MM.1S (cell line): Measurements from ENCODE around the gene P4HA3.

Experiments
- DNase-seq: peaks from one replicate; pipeline ENCODE4 v3.0.0-alpha.2; 2015
- H2AFZ ChIP-seq: fragments of 300-600 bp; sonication (generic); 2 replicates; pipeline ENCODE4 v1.6.0; 2016; ENCODE audit warnings: antibody characterized with exemption, low read length
- H3F3A ChIP-seq: fragments of 300-600 bp; sonication (generic); 2 replicates; pipeline ENCODE4 v1.6.1; 2016; ENCODE audit warnings: mild to moderate bottlenecking, antibody characterized with exemption, low read length, moderate library complexity, mixed read lengths; ENCODE audit not compliant: insufficient read depth
- H3K27ac ChIP-seq: fragments of 300-600 bp; sonication (generic); 2 replicates; pipeline ENCODE4 v1.5.1; 2016; ENCODE audit warnings: mild to moderate bottlenecking, low read length
- H3K27me3 ChIP-seq: fragments of 300-600 bp; sonication (generic); replicated peaks from 2 replicates; pipeline ENCODE4 v1.6.0; 2016; ENCODE audit warnings: low read length; ENCODE audit not compliant: insufficient read depth
- H3K36me3 ChIP-seq: fragments of 300-600 bp; sonication (generic); replicated peaks from 2 replicates; pipeline ENCODE4 v1.6.1; 2016; ENCODE audit warnings: mild to moderate bottlenecking, low read length, mixed read lengths; ENCODE audit not compliant: insufficient read depth
- H3K4me1 ChIP-seq: fragments of 300-600 bp; sonication (generic); 2 replicates; pipeline ENCODE4 v1.6.1; 2016; ENCODE audit warnings: low read length, mixed read lengths
- H3K4me2 ChIP-seq: fragments of 300-600 bp; sonication (generic); 2 replicates; pipeline ENCODE4 v1.6.0; 2016; ENCODE audit warnings: low read depth, low read length
- H3K4me3 ChIP-seq: fragments of 300-600 bp; sonication (generic); 2 replicates; pipeline ENCODE4 v1.5.1; 2016; ENCODE audit warnings: low read length, mixed read lengths
- H3K79me2 ChIP-seq: fragments of 300-600 bp; sonication (generic); 2 replicates; pipeline ENCODE4 v1.6.1; 2016; ENCODE audit warnings: mixed run types, low read length, mixed read lengths
- H3K9ac ChIP-seq: fragments of 300-600 bp; sonication (generic); 2 replicates; pipeline ENCODE4 v1.6.1; 2016; ENCODE audit warnings: low read length, mixed read lengths
- H3K9me2 ChIP-seq: fragments of 300-600 bp; sonication (generic); replicated peaks from 2 replicates; pipeline ENCODE4 v1.6.1; 2016; ENCODE audit warnings: mild to moderate bottlenecking, low read length, mixed read lengths; ENCODE audit not compliant: insufficient read depth
- H3K9me3 ChIP-seq: fragments of 300-600 bp; sonication (generic); replicated peaks from 2 replicates; pipeline ENCODE4 v1.6.1; 2016; ENCODE audit warnings: mild to moderate bottlenecking, low read length, mixed read lengths; ENCODE audit not compliant: insufficient read depth
- H4K20me1 ChIP-seq: fragments of 300-600 bp; sonication (generic); 2 replicates; pipeline ENCODE4 v1.6.1; 2016; ENCODE audit warnings: mild to moderate bottlenecking, low read length, moderate library complexity, mixed read lengths; ENCODE audit not compliant: insufficient read depth
- EZH2 ChIP-seq: fragments of 300-600 bp; sonication (generic); optimal IDR thresholded peaks from 2 replicates; pipeline ENCODE3; 2017; ENCODE audit warnings: low read depth, mild to moderate bottlenecking, antibody characterized with exemption, low read length, mixed read lengths
- EZH2phosphoT487 ChIP-seq: fragments of 300-600 bp; sonication (generic); IDR thresholded peaks from 2 replicates; pipeline ENCODE4 v1.6.1; 2018; ENCODE audit warnings: antibody characterized with exemption, low read length
- TF ChIP-seq, protein P1 (sequence below): fragments of 300-600 bp; sonication (generic); IDR thresholded peaks from 2 replicates; pipeline ENCODE4 v1.5.1; 2016; ENCODE audit warnings: antibody characterized with exemption, low read length, mixed read lengths

Gene P4HA3

DNA sequence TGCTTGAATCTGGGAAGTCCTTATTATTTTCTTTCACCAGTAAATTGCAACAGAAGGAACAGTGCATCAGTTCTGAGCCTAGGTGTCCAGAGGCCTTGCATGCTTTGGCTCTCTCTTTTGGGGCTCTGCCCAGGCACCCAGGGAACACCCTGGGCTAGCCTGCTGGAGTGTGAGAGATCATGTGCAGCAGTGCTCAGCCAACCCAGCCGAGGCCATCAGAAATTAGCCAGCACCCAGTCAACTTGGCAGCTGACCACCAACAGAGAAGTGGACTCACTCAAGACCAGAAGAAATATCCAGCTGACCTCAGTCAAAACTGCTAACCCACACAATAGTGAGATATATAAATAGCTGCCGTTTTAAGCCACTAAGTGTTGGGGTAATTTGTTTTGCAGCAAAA lies 11.2 kb upstream of the P4HA3 start:
- no peak overlapping the region for H3K27ac ChIP-seq
- no peak for TF ChIP-seq EZH2phosphoT487
- TF ChIP-seq, protein P1, sequence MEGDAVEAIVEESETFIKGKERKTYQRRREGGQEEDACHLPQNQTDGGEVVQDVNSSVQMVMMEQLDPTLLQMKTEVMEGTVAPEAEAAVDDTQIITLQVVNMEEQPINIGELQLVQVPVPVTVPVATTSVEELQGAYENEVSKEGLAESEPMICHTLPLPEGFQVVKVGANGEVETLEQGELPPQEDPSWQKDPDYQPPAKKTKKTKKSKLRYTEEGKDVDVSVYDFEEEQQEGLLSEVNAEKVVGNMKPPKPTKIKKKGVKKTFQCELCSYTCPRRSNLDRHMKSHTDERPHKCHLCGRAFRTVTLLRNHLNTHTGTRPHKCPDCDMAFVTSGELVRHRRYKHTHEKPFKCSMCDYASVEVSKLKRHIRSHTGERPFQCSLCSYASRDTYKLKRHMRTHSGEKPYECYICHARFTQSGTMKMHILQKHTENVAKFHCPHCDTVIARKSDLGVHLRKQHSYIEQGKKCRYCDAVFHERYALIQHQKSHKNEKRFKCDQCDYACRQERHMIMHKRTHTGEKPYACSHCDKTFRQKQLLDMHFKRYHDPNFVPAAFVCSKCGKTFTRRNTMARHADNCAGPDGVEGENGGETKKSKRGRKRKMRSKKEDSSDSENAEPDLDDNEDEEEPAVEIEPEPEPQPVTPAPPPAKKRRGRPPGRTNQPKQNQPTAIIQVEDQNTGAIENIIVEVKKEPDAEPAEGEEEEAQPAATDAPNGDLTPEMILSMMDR, result no peak
- TF ChIP-seq EZH2, result no peak
- no peak for DNase-seq
- no peak overlapping the region for H3K4me2 ChIP-seq
- H3K79me2 ChIP-seq, result no peaks in the 10 kb centered on the region
- H3K9me3 ChIP-seq, result no peaks in the 10 kb centered on the region
- H3K4me3 ChIP-seq, result no peak overlapping the region
- H3K27me3 ChIP-seq, result no peaks in the 10 kb centered on the region
- H4K20me1 ChIP-seq, result no peaks in the 10 kb centered on the region
- no peaks in the 10 kb centered on the region for H3K36me3 ChIP-seq
- no peaks in the 10 kb centered on the region for H3K9me2 ChIP-seq
- no peaks in the 10 kb centered on the region for H3F3A ChIP-seq
- H3K9ac ChIP-seq, result no peak overlapping the region
- H2AFZ ChIP-seq, result no peak overlapping the region
- H3K4me1 ChIP-seq, result no peaks in the 10 kb centered on the region

DNA sequence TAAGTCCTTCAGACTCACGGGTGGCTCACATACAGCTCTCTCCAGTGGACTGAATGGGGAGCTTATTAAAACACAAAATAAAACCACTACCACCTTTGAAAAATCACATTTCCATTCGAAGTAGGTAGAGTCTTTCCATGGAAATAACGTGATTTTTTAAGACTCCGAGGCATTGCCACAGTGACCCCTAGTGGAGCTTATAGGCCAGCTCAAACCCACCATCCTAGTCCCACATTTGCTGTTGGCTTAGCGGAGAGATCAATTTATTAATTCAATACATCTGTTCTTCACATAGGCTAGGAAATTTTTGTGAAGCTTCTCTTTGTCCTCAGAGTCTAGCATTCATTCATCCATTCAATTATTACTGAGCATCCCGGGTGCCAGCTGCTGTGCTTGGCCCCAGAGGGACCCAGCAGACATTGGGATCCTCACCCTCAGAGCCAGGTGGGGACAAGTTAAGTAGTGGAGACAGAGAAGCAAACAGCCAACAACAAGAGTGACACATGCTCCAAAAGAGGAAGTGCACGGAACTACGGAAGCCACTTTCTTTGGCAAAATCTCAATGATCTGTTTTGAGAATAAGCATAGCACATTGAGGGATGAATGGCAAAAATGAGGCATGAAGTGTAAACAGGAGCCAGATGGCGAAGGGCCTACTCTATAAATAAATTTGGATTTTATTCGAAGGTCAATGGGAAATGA lies 10.2 kb upstream of the P4HA3 start:
- Histone ChIP-seq H3K36me3 (no peaks in the 10 kb centered on the region), H3K27ac (no peak overlapping the region), H2AFZ (no peak overlapping the region), H3K79me2 (no peaks in the 10 kb centered on the region), H3K4me2 (no peak overlapping the region), H3K4me3 (no peak overlapping the region), H3K9ac (no peak overlapping the region), H4K20me1 (no peaks in the 10 kb centered on the region), H3K9me3 (no peaks in the 10 kb centered on the region), H3K27me3 (no peaks in the 10 kb centered on the region), H3K9me2 (no peaks in the 10 kb centered on the region), H3F3A (no peaks in the 10 kb centered on the region), H3K4me1 (no peaks in the 10 kb centered on the region)
- TF ChIP-seq, protein P1, result peak; percentile 75
- TF ChIP-seq EZH2 (no peak), EZH2phosphoT487 (no peak)
- peak; percentile 15 for DNase-seq

DNA sequence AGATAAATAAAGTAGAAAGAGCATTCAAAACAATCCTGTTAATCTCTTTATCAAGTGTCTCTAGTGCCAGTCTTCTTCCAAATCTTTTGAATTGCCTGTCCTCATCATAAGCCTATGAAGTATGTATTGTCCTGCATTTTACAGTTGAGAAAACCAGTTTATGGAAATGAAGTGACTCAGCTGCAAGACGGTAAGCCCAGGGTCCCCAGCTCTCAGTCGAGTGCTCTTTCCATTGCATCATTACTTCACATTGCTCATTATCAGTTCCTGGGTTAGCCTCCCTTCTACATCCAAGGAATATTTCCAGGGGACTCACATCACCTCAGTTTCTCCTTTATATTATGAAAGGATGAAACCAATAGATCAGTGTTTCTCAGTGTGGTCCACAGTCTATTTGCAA lies 9.1 kb upstream of the P4HA3 start:
- no peak overlapping the region for H3K27ac ChIP-seq
- H3F3A ChIP-seq, result no peaks in the 10 kb centered on the region
- H3K27me3 ChIP-seq, result no peaks in the 10 kb centered on the region
- H3K79me2 ChIP-seq, result no peaks in the 10 kb centered on the region
- no peaks in the 10 kb centered on the region for H4K20me1 ChIP-seq
- no peaks in the 10 kb centered on the region for H3K9me2 ChIP-seq
- TF ChIP-seq, protein P1, result no peak
- TF ChIP-seq EZH2phosphoT487 (no peak), EZH2 (no peak)
- H3K4me3 ChIP-seq, result no peak overlapping the region
- H3K4me1 ChIP-seq, result no peaks in the 10 kb centered on the region
- DNase-seq, result no peak
- no peak overlapping the region for H3K4me2 ChIP-seq
- H2AFZ ChIP-seq, result no peak overlapping the region
- no peak overlapping the region for H3K9ac ChIP-seq
- H3K36me3 ChIP-seq, result no peaks in the 10 kb centered on the region
- H3K9me3 ChIP-seq, result no peaks in the 10 kb centered on the region
